Mesendoderm (in vitro differentiated cells): ENCODE measurements around the gene RPS19.
"Not testable (repeated sequence)": the region's sequence is repeated elsewhere in the genome, so short reads cannot be mapped to it uniquely, and the experiment has no call there.

Source experiments
- DNase-seq: peaks from one replicate; pipeline ENCODE4 v3.0.0; 2013
- H2AK5ac ChIP-seq: 2 replicates; pipeline ENCODE4 v1.6.1; 2013; ENCODE audit warnings: low read length, inconsistent platforms
- H2BK120ac ChIP-seq: 2 replicates; pipeline ENCODE4 v1.6.1; 2013; ENCODE audit warnings: low read depth, mild to moderate bottlenecking, low read length, moderate library complexity, mixed read lengths
- H2BK15ac ChIP-seq: replicated peaks from 2 replicates; pipeline ENCODE4 v1.6.1; 2013; ENCODE audit warnings: low read depth, mild to moderate bottlenecking, moderate library complexity
- H2BK5ac ChIP-seq: 2 replicates; pipeline ENCODE4 v1.6.1; 2013; ENCODE audit warnings: low read length, inconsistent platforms
- H3K18ac ChIP-seq: 2 replicates; pipeline ENCODE4 v1.6.1; 2013; ENCODE audit warnings: mild to moderate bottlenecking, low read length, mixed read lengths
- H3K23ac ChIP-seq: one replicate; pipeline ENCODE4 v1.6.1; 2013; ENCODE audit warnings: low read length
- H3K27ac ChIP-seq: 2 replicates; pipeline ENCODE4 v1.5.1; 2013; ENCODE audit warnings: low read depth, mild to moderate bottlenecking, inconsistent platforms, low read length, moderate library complexity
- H3K27me3 ChIP-seq: 2 replicates; pipeline ENCODE4 v1.6.1; 2013; ENCODE audit warnings: low read length, control low read depth, mild to moderate bottlenecking, inconsistent platforms; ENCODE audit not compliant: insufficient read depth, poor library complexity
- H3K36me3 ChIP-seq: 2 replicates; pipeline ENCODE4 v1.6.1; 2013; ENCODE audit warnings: low read length, inconsistent platforms; ENCODE audit not compliant: control insufficient read depth, insufficient read depth
- H3K4ac ChIP-seq: one replicate; pipeline ENCODE4 v1.6.1; 2013; ENCODE audit warnings: low read depth, mild to moderate bottlenecking, low read length, moderate library complexity
- H3K4me1 ChIP-seq: 2 replicates; pipeline ENCODE4 v1.6.1; 2013; ENCODE audit warnings: low read depth, low read length, inconsistent platforms; ENCODE audit not compliant: control insufficient read depth
- H3K4me2 ChIP-seq: 2 replicates; pipeline ENCODE4 v1.6.1; 2013; ENCODE audit warnings: low read length
- H3K4me3 ChIP-seq: 2 replicates; pipeline ENCODE4 v1.5.1; 2013; ENCODE audit warnings: mild to moderate bottlenecking, low read length
- H3K56ac ChIP-seq: one replicate; pipeline ENCODE4 v1.6.1; 2013; ENCODE audit warnings: low read length
- H3K79me1 ChIP-seq: 2 replicates; pipeline ENCODE4 v1.6.1; 2013; ENCODE audit warnings: low read length, inconsistent platforms
- H3K79me2 ChIP-seq: 2 replicates; pipeline ENCODE4 v1.6.1; 2013; ENCODE audit warnings: mild to moderate bottlenecking, low read length; ENCODE audit not compliant: control insufficient read depth, insufficient read depth
- H3K9ac ChIP-seq: 2 replicates; pipeline ENCODE4 v1.6.1; 2013; ENCODE audit warnings: low read length, inconsistent platforms
- H4K5ac ChIP-seq: one replicate; pipeline ENCODE4 v1.6.1; 2013; ENCODE audit warnings: low read length
- H4K8ac ChIP-seq: one replicate; pipeline ENCODE4 v1.6.1; 2013; ENCODE audit warnings: low read depth, mild to moderate bottlenecking, control low read depth, low read length, moderate library complexity
- WGBS: extraction: QIAGEN DNeasy Blood & Tissue Kit; methylation state at CpG from one replicate; pipeline ENCODE4 v1.1.7; 2013; ENCODE audit warnings: low lambda C conversion rate, missing lambda C conversion rate; ENCODE audit not compliant: insufficient coverage; ENCODE audit errors: extremely low coverage; 5-methylcytosine and 5-hydroxymethylcytosine counted together

The RPS19 gene

DNA sequence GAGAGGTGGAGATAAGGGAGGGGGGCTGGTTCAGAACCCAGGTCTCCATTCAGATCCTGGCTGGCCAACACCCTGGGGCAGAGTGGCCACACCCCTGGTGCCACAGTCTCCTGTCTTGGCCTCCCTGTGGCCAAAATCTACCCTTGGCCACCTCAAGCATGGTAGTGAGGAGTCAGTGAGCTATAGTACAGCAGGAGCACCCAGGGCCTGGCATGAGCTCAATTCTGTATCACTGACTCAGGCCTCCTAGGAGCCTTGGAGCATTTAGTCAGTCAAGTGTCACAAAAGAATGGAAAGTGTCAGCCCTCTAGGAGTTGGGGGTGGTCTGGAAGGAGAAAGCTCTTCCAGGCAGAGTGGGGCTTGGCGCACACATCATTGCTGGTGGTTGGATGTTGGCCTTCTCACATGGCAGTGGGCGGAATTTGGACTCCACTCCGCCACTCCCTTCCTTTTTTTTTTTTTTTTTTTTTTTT is 10.4 kb downstream of the RPS19 start:
- peaks cover 12% of the 10 kb centered on the region for H3K36me3 ChIP-seq
- no peak overlapping the region for H3K18ac ChIP-seq
- H2BK5ac ChIP-seq, result no peak overlapping the region
- no peak overlapping the region for H3K9ac ChIP-seq
- no peak overlapping the region for H3K56ac ChIP-seq
- H3K23ac ChIP-seq, result no peak overlapping the region
- no peak overlapping the region for H4K5ac ChIP-seq
- no peak overlapping the region for H2AK5ac ChIP-seq
- H3K4me1 ChIP-seq, result no peaks in the 10 kb centered on the region
- H3K4me3 ChIP-seq, result no peak overlapping the region
- H3K4me2 ChIP-seq, result no peak overlapping the region
- no peaks in the 10 kb centered on the region for H3K27me3 ChIP-seq
- H4K8ac ChIP-seq, result no peak overlapping the region
- no peak overlapping the region for H2BK120ac ChIP-seq
- no CpG with 5 or more reads among the region's 3 CpGs for WGBS
- H3K79me2 ChIP-seq, result peaks cover 10% of the 10 kb centered on the region
- H3K27ac ChIP-seq, result no peak overlapping the region
- peaks cover 11% of the 10 kb centered on the region for H3K79me1 ChIP-seq
- no peak for DNase-seq
- no peak overlapping the region for H3K4ac ChIP-seq
- H2BK15ac ChIP-seq, result no peak overlapping the region

DNA sequence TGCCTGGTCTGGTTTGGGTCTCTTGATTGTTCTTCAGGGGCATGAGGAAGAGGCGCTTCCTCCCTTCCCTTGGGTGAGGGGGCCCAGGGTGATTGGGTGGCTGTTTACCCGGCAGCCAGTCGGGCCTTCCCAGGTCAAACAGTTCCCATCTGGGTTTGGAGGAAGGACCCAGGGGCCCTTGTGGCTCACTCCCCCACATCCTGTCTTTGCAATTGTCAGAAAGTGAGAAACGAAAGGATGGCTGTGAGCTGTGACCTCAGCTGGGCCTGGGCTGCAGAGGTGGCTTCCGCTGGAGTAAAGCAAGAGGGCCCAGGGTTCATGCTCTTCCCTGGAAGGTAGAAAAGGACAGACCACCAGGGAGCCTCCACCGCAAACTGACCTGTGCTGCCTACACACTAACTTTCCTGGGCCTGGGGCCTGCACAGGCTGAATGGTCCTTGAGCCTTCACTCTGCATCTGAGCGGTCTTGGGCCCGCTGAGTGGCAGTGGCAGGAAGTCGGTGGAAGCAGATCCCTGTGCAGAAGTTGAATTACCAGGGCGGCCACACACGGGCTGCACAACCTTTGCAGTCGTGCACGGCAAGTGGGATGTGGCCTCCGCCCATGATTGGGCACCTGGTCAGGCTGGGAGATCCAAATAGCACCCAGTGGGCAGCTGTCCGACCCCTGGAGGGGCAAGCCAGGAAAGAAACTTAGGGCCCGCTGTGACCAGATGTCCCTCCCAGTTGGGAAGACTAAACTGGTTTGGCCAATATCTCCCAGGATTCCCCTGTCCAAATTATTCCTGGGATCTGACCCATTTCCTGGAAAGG is 11.7 kb downstream of the RPS19 start:
- peaks cover 8% of the 10 kb centered on the region for H3K36me3 ChIP-seq
- H3K27me3 ChIP-seq, result no peaks in the 10 kb centered on the region
- no peak overlapping the region for H2BK15ac ChIP-seq
- H3K79me1 ChIP-seq, result peaks cover 5% of the 10 kb centered on the region
- no peak overlapping the region for H3K4me2 ChIP-seq
- DNase-seq, result peak; percentile 32
- no peak overlapping the region for H3K4ac ChIP-seq
- H4K5ac ChIP-seq, result no peak overlapping the region
- H2BK120ac ChIP-seq, result no peak overlapping the region
- H3K79me2 ChIP-seq, result peaks cover 3% of the 10 kb centered on the region
- H3K23ac ChIP-seq, result no peak overlapping the region
- no peak overlapping the region for H4K8ac ChIP-seq
- H3K18ac ChIP-seq, result no peak overlapping the region
- no CpG with 5 or more reads among the region's 16 CpGs for WGBS
- no peaks in the 10 kb centered on the region for H3K4me1 ChIP-seq
- no peak overlapping the region for H3K9ac ChIP-seq
- no peak overlapping the region for H3K4me3 ChIP-seq
- H3K56ac ChIP-seq, result no peak overlapping the region
- no peak overlapping the region for H2AK5ac ChIP-seq
- no peak overlapping the region for H2BK5ac ChIP-seq
- H3K27ac ChIP-seq, result no peak overlapping the region

DNA sequence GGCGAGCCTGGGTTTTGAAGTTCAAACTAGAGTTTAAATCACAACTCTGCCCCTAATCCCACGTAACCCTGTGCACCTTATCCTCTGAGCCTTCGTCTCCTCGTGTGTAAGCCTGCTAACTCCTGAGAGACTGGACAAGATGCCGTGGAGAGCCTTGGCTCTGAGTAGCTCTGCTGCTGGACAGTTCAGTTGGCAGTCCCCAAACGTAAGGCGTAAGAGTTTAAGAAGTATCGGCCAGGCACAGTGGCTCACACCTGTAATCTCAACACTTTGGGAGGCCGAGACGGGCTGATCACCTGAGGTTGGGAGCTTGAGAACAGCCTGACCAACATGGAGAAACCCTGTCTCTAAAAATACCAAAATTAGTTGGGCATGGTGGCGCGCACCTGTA is 12.3 kb downstream of the RPS19 start:
- H3K79me1 ChIP-seq, result peaks cover 5% of the 10 kb centered on the region
- no peaks in the 10 kb centered on the region for H3K4me1 ChIP-seq
- no peak overlapping the region for H4K8ac ChIP-seq
- no peak overlapping the region for H3K4ac ChIP-seq
- DNase-seq, result no peak
- no peak overlapping the region for H3K9ac ChIP-seq
- H2AK5ac ChIP-seq, result no peak overlapping the region
- no peak overlapping the region for H2BK15ac ChIP-seq
- no peak overlapping the region for H4K5ac ChIP-seq
- no peak overlapping the region for H3K56ac ChIP-seq
- H3K18ac ChIP-seq, result no peak overlapping the region
- H3K27me3 ChIP-seq, result no peaks in the 10 kb centered on the region
- H3K23ac ChIP-seq, result no peak overlapping the region
- no peak overlapping the region for H2BK120ac ChIP-seq
- peaks cover 3% of the 10 kb centered on the region for H3K79me2 ChIP-seq
- peaks cover 8% of the 10 kb centered on the region for H3K36me3 ChIP-seq
- WGBS, result no CpG with 5 or more reads among the region's 12 CpGs
- no peak overlapping the region for H3K4me3 ChIP-seq
- no peak overlapping the region for H3K4me2 ChIP-seq
- no peak overlapping the region for H3K27ac ChIP-seq
- H2BK5ac ChIP-seq, result no peak overlapping the region

DNA sequence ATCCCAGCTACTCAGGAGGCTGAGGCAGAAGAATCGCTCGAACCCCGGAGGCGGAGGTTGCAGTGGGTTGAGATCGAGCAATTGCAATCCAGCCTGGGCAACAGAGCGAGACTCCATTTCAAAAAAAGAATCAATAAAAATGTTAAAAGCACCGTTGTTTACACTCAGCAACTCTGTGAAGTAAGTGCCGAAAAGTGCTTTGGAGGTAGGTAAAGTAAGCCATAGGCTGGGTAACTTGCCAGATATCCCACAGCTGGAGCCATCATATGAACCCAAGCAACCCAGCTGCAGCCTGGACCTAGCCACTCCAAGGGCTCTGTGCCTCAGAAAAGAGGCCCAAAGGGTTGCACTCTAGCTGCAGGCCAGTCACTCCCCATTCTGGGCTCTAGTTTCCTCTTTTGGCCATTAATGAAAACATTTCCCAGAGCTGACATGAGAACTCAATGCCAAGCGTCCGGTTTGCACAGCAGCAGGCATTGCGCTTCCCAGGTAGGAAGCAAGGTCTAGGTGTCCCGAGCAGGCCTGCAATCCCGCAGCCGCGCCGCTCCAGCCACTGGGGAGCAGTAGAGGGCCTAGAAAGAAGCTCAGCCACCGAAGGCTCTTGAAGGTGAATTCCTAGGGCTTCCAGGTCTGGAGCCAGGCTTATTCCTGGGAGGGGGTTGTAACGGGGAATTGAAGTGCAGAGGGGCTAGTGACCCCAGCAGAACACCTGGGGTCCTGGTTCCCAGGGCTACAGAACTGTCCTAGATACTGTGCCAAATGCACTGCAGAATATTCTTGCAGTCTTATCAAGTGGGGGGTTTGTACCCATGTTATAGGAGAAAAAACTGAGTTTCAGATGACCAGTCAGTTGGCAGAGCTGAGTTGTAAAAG is 13.0 kb downstream of the RPS19 start:
- Histone ChIP-seq H3K23ac (no peak overlapping the region), H3K27me3 (no peaks in the 10 kb centered on the region), H3K4me1 (no peaks in the 10 kb centered on the region), H3K36me3 (peaks cover 6% of the 10 kb centered on the region), H2BK120ac (no peak overlapping the region), H3K4ac (no peak overlapping the region), H2BK5ac (no peak overlapping the region), H4K8ac (no peak overlapping the region), H3K27ac (no peak overlapping the region), H2BK15ac (no peak overlapping the region), H3K4me3 (no peak overlapping the region), H3K56ac (no peak overlapping the region), H3K9ac (no peak overlapping the region), H2AK5ac (no peak overlapping the region), H3K79me1 (peaks cover 2% of the 10 kb centered on the region), H3K4me2 (no peak overlapping the region), H3K18ac (no peak overlapping the region), H3K79me2 (peaks cover under 1% of the 10 kb centered on the region), H4K5ac (no peak overlapping the region)
- WGBS, result no CpG with 5 or more reads among the region's 18 CpGs
- DNase-seq, result peak; percentile 93

DNA sequence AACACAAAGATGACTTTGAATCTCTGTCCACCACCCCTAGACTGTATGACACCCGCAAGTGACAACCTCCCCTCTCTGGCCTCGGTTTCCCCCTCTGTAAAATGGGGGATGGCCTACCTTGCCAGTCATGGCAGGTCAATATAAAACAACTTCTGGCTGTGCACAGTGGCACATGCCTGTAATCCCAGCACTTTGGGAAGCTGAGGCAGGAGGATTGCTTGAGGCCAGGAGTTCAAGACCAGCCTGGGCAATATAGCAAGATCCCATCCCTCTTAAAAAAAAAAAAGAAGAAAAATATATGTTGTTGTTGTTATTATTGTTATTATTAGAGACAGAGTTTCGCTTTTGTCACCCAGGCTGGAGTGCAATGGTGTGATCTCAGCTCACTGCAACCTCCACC is 15.9 kb downstream of the RPS19 start:
- WGBS, result no CpG with 5 or more reads among the region's 3 CpGs
- not testable (repeated sequence) for H3K4me1 ChIP-seq, H3K79me2 ChIP-seq, H3K23ac ChIP-seq, H3K36me3 ChIP-seq, H3K27me3 ChIP-seq, H3K79me1 ChIP-seq, H3K4me3 ChIP-seq, H2BK15ac ChIP-seq, H3K9ac ChIP-seq, H3K4ac ChIP-seq, H3K56ac ChIP-seq, H2AK5ac ChIP-seq, H3K4me2 ChIP-seq, H2BK5ac ChIP-seq, H3K27ac ChIP-seq, DNase-seq, H2BK120ac ChIP-seq, H4K5ac ChIP-seq, H3K18ac ChIP-seq, H4K8ac ChIP-seq
